ENCODE measurements around the gene TJAP1. TPM values are rescaled to one million over a fixed set of nuclear protein-coding genes. Genes with fewer than 3 reads are reported as not detected.

Gene TJAP1
- total RNA-seq, 1 donor = 13.4 TPM

- no peak for TF ChIP-seq CTCF (IDR thresholded peaks at IDR 0.05; ENCODE audit: insufficient read depth, low read depth, low read length)
- no peak for DNase-seq (ENCODE audit: low read depth)
- no peak overlapping the region for H3K4me3 ChIP-seq (ENCODE audit: low read depth, low read length)
Measured at GRCh38 chr6:43541774-43542471, 64.6 kb downstream of the TJAP1 start.

- H3K4me3 ChIP-seq (ENCODE audit: low read depth, low read length) = no peak overlapping the region
- no peak for DNase-seq (ENCODE audit: low read depth)
- no peak for TF ChIP-seq CTCF (IDR thresholded peaks at IDR 0.05; ENCODE audit: insufficient read depth, low read depth, low read length)
Measured at GRCh38 chr6:43544461-43544860, 67.1 kb downstream of the TJAP1 start.

- no peak overlapping the region for H3K4me3 ChIP-seq (ENCODE audit: low read depth, low read length)
- no peak for TF ChIP-seq CTCF (IDR thresholded peaks at IDR 0.05; ENCODE audit: insufficient read depth, low read depth, low read length)
- DNase-seq (ENCODE audit: low read depth) = peak; percentile 8
Measured at GRCh38 chr6:43547222-43547621, 69.9 kb downstream of the TJAP1 start.

Small RNA genes lying within 50 kb of the gene (small RNA-seq; reads per million reads assigned to genes)
- gene MIR6780B (not detected), gene RF00426 (not detected), gene RNU6-1113P (not detected)

Other genes with a start within 250 kb of the TJAP1 start
- gene DNPH1, start 248.1 kb upstream of the TJAP1 start, total RNA-seq = 21.6 and 41.9 TPM in 2 replicates
- gene TTBK1, start 234.1 kb upstream of the TJAP1 start, total RNA-seq = not detected in 2 replicates
- not detected in 2 replicates for gene SLC22A7, start 179.3 kb upstream of the TJAP1 start, total RNA-seq
- gene CRIP3, start 168.7 kb upstream of the TJAP1 start, total RNA-seq = not detected in 2 replicates
- gene ZNF318, start 107.9 kb upstream of the TJAP1 start, total RNA-seq = 10.3 and 12.5 TPM in 2 replicates
- 31.1 and 33.8 TPM in 2 replicates for gene ABCC10, start 50.0 kb upstream of the TJAP1 start, total RNA-seq
- gene DLK2, start 22.0 kb upstream of the TJAP1 start, total RNA-seq = 0.64 and 1.7 TPM in 2 replicates
- under 0.01 TPM in 2 replicates for gene LRRC73, start 32.8 kb downstream of the TJAP1 start, total RNA-seq
- 57.3 and 92.8 TPM in 2 replicates for gene YIPF3, start 39.4 kb downstream of the TJAP1 start, total RNA-seq
- 28.5 and 35.8 TPM in 2 replicates for gene POLR1C, start 39.5 kb downstream of the TJAP1 start, total RNA-seq
- gene XPO5, start 98.5 kb downstream of the TJAP1 start, total RNA-seq = 28.0 and 43.2 TPM in 2 replicates
- 20.0 and 40.6 TPM in 2 replicates for gene POLH, start 98.6 kb downstream of the TJAP1 start, total RNA-seq
- 50.1 and 69.9 TPM in 2 replicates for gene GTPBP2, start 151.7 kb downstream of the TJAP1 start, total RNA-seq
- gene MAD2L1BP, start 158.3 kb downstream of the TJAP1 start, total RNA-seq = 18.0 and 20.7 TPM in 2 replicates
- 0.86 and 0.97 TPM in 2 replicates for gene RSPH9, start 167.5 kb downstream of the TJAP1 start, total RNA-seq
- gene MRPS18A, start 210.2 kb downstream of the TJAP1 start, total RNA-seq = 26.8 and 34.8 TPM in 2 replicates